Measurements from ENCODE around the gene IRAK1. TPM values are rescaled to one million over a fixed set of nuclear protein-coding genes. Genes with fewer than 3 reads are reported as not detected.

Gene IRAK1
- total and polyA plus RNA-seq, 9 of the 15 experiments (the other 6 are each of a cell fraction or from before 2014, with no cell fraction given) = 11.6 to 261 (median 91.6) TPM

- Histone ChIP-seq H3K27ac (ENCODE audit: extremely low read depth, low read depth, low read length) (peak overlapping the region; percentile 28; the same call in 1 of the 3 replicates), H2AFZ (ENCODE audit: low read depth, low read length) (no peak overlapping the region), H3K27me3 (ENCODE audit: control insufficient read depth in 2 of 2, insufficient read depth in 2 of 2, low read length in 2 of 2) (no peaks in the 10 kb centered on the region), H3K79me2 (ENCODE audit: control insufficient read depth, insufficient read depth, low read length) (no peaks in the 10 kb centered on the region), H3K4me3 (no peak overlapping the region), H4K20me1 (replicated peaks; ENCODE audit: control insufficient read depth, insufficient read depth, low read length) (no peaks in the 10 kb centered on the region), H3K9me3 (replicated peaks; ENCODE audit: control insufficient read depth, insufficient read depth, low read depth, low read length) (no peaks in the 10 kb centered on the region), H3K4me1 (replicated peaks in 1 of 2; ENCODE audit: control insufficient read depth in 2 of 2, insufficient read depth in 2 of 2, low read length in 2 of 2) (peaks cover 12 to 18% of the 10 kb centered on the region in 2 experiments; a peak in 4 of 5 replicates), H3K9me1 (ENCODE audit: control insufficient read depth, insufficient read depth, low read length) (no peaks in the 10 kb centered on the region), H3K36me3 (ENCODE audit: control insufficient read depth, insufficient read depth, low read length) (peaks cover 23% of the 10 kb centered on the region; the same call in 2 of the 3 replicates), H3K4me2 (ENCODE audit: insufficient read depth, low read length) (no peak overlapping the region), H3K9ac (ENCODE audit: insufficient read depth in 1 of 2, low read depth in 2 of 2, low read length in 2 of 2) (no peak overlapping the region)
- BruUV-seq (replicated peaks) = no TSS peak
- TF ChIP-seq NONO (IDR thresholded peaks at IDR 0.05; ENCODE audit: low read depth in 2 of 2, low read length in 1 of 2) (no peak), CBX1 (IDR thresholded peaks at IDR 0.05; ENCODE audit: low read depth) (no peak), BRD9 (IDR thresholded peaks at IDR 0.05; ENCODE audit: low read depth, partially characterized antibody) (no peak), ZBTB8A (IDR thresholded peaks at IDR 0.05; ENCODE audit: partially characterized antibody) (no peak), MAFF (IDR thresholded peaks at IDR 0.05; ENCODE audit: low read length) (no peak), FOXO4 (CRISPR knock-in tag; IDR thresholded peaks at IDR 0.05) (no peak), POLR3A (IDR thresholded peaks at IDR 0.05; ENCODE audit: borderline replicate concordance, extremely low read depth, insufficient read depth, insufficient read length) (no peak), CREM (IDR thresholded peaks at IDR 0.05; ENCODE audit: low read depth) (no peak), BCL6 (CRISPR knock-in tag; IDR thresholded peaks at IDR 0.05) (no peak), KLF6 (CRISPR knock-in tag; IDR thresholded peaks at IDR 0.05; ENCODE audit: borderline replicate concordance) (no peak), MEF2D (tag; conservative IDR thresholded peaks at IDR 0.05; ENCODE audit: low read depth) (no peak), NCOR1 (IDR thresholded peaks at IDR 0.05) (no peak), RHOXF2B (CRISPR knock-in tag; conservative IDR thresholded peaks at IDR 0.05) (no peak), CBX2 (IDR thresholded peaks at IDR 0.05; ENCODE audit: insufficient read depth, low read length, poor library complexity, severe bottlenecking) (no peak), CHCHD3 (CRISPR knock-in tag; IDR thresholded peaks at IDR 0.05) (no peak)
- intact Hi-C loops (cut with micrococcal nuclease) (no loop called here), in situ Hi-C loops (cut with MboI) (no loop called here)
- ATAC-seq (no peak), FAIRE-seq (no peak), DNase-seq (ENCODE audit: extremely low read depth in 1 of 4, low spot score in 3 of 4) (no peak)
- POLR2A ChIA-PET = interaction anchor here (1.0 to 4.7 kb wide), 3 partner anchors 10 to 18 kb away, joined by 4 to 23 read pairs (median 6); no protein-coding TSS in a partner anchor
- 87% methylated on average over 9 of the region's 11 CpGs for WGBS (ENCODE audit: insufficient coverage, low coverage, missing lambda C conversion rate)
- CTCF ChIA-PET (ENCODE audit: low intra/inter-chr PET ratio) = no interaction called here
Observed at GRCh38 chrX:154004315-154004714, 15.4 kb downstream of the IRAK1 start.
